Measurements from ENCODE around the gene ZNF700.

- TF ChIP-seq CTCF (conservative IDR thresholded peaks at IDR 0.05; ENCODE audit: low read length) (no peak), EZH2phosphoT487 (IDR thresholded peaks at IDR 0.05; ENCODE audit: borderline replicate concordance) (no peak)
These were observed 62.7 kb downstream of the ZNF700 start for GRCh38 chr19:11987405-11988281.
